GM18858 (cell line): ENCODE results near the gene POLR2H.

ENCODE experiments used
- ATAC-seq: cut with Tn5 transposase; IDR thresholded peaks from one replicate; pipeline ENCODE4 v1.9.1; 2021; ENCODE audit not compliant: unreplicated experiment

The POLR2H gene

GRCh38 chr3:184368116-184368515 lies 6.6 kb downstream of the POLR2H start:
- no peak for ATAC-seq

GRCh38 chr3:184368586-184369183 lies 7.2 kb downstream of the POLR2H start:
- ATAC-seq, result no peak

DNA sequence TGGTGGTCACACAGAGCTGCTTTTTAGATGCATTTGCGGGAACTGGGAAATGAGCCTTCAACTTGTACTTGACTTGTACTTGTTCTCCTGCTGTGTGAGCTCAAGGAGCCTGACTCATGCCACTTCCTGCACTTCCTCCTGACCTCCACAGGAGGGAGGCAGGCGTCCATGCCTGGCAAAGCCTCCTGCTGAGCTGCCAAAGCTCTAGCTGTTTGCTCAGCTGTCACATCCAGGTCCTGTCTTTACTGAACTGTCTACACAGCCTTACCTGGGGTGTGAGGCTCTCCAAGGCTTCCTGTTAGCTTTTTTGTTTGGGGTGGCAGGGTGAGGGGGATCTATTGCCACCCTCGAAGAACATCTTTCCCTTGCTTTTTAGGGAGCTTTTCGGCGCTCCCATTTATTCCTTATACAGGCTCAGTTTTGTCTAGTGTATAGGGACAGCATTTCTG lies 10.1 kb downstream of the POLR2H start:
- peak; percentile 84 for ATAC-seq

DNA sequence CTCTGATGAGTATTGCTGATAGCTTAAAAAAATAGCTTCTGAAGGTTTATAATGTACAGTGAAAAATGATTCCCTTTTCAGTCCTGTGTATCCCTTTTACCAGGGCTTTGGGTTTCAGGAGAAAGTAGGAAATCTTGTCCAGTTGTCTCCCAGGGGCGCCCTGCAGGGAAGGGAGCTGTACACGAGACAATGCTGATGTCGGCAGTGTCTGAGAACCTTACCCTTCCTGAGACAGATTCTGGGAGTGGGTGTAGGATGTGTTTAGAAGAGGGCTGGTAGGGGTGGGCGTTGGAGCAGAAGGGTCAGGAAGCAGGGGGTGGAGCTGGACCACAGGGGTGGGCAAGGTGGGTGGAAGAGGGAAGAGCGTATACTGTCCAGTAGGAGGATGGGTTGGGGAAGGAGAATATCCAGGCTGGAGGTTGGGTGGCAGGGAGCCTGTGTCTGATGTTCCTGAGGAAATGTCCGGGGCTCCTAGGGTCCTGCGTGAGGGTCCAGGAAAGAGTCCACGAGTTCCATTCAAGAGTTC lies 10.8 kb downstream of the POLR2H start:
- ATAC-seq, result no peak

DNA sequence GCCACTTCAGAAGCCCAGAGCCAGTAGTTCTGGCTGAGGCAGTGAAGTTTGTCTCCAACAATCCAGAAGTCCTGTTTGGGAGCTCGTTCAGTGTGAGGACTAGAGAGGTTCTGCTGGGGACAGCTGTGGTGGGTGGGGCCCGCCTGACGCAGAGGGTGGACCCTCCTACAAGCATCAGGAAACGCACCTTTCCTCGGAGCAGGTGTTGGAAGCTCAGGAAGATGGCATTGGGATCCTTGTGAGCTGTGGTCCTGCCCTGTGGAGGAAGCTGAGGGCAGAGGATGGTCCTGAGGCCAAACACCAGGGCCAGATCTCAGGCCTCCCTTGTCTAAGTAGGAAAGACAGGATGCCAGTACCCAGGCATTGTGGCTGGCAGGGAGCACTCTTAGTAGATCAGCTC lies 11.4 kb downstream of the POLR2H start:
- no peak for ATAC-seq

DNA sequence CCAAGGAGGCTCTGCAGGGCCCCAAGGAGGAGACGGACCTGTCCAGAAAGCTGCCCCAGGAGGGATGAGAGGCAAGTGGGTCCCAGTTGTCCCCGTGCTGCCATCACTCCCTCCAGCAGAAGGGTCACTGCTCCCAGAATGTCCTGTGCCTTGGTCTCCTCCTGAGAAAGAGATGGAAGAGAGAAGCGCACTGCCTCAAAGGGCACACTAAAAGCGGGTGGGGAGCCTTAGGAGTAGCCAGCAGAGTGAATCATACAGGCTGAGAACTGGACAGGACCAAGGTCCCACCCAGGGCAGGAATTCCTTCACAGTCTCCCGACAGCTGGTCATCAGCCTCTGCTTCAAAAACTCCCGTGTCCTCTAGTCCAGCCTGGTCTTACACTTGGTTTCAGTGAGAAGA lies 11.9 kb downstream of the POLR2H start:
- ATAC-seq, result no peak

DNA sequence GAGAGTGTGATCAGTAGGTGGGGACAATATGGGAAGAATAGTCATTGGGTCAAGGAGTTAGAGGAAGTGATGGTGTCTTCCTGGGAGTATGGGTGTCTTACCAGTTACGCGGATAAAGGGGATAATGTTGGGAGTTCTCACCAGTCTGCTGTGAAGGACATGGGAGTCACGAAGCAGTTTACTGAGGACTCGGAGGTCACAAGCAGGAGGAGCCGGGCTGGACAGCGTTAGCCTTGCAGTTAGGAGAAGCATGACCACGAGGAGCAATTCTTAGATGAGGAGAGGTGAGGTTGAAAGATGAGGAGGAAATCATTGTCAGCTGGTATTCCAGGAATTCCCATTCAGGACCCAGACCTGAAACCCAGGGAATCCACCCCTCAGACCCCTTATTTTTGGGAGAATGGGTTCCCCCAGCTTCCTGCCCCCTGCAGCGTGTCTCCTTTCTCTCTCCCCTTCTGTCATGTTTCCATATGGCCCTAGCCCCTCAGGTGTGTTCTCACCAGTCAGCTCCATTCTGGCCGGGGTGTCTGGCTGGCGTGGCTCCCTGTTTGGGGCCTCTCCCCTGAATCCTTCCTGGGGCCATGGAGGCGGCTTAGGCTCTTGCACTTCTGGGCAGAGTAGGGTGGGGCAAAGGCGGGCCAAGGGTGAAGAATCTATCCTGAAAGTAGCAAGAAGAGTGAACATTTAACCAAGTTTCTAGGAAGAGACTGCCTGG lies 14.4 kb downstream of the POLR2H start:
- no peak for ATAC-seq

DNA sequence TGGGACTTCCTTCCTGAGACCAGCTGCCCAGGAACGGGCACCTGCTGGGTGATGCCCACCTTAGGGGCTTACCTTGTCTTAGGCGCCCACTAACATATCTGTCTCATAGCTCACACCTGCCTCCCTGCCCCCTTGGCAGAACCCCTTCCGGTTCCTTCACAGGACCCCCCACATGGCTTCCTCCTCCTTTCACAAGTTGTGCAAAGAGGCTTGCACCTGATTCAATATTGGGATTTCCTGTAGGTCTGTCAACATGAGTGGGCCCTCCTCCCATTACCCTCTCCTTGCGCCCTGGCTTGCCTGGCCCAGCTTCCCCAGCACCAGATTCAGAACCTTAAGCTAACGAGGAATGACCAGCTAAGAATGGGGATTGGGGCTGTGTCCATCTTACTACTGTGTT lies 15.9 kb downstream of the POLR2H start:
- no peak for ATAC-seq

- ATAC-seq, result no peak
Measured at GRCh38 chr3:184377882-184378445, 16.5 kb downstream of the POLR2H start, which contains the start of gene THPO. Gene THPO (minus strand): TSS chr3:184378207. CDS start chr3:184376259, 1,948 bp downstream.

GRCh38 chr3:184378651-184379357 lies 17.3 kb downstream of the POLR2H start:
- ATAC-seq, result no peak

- ATAC-seq, result no peak
Measured at GRCh38 chr3:184379358-184380184, 18.1 kb downstream of the POLR2H start, which contains the start of gene CHRD. Gene CHRD (plus strand): TSS chr3:184380054. CDS start chr3:184380319, 265 bp downstream.

DNA sequence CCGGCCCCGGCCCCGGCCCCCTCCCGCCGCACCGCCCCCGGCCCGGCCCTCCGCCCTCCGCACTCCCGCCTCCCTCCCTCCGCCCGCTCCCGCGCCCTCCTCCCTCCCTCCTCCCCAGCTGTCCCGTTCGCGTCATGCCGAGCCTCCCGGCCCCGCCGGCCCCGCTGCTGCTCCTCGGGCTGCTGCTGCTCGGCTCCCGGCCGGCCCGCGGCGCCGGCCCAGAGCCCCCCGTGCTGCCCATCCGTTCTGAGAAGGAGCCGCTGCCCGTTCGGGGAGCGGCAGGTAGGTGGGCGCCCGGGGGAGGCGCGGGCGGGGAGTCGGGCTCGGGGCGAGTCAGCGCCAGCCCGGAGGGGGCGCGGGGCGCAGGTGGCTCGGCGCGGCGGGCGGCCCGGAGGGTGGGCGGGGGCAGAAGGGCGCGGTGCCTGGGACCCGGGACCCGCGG lies 18.7 kb downstream of the POLR2H start:
- no peak for ATAC-seq

- ATAC-seq, result no peak
Measured at GRCh38 chr3:184380627-184381260, 19.2 kb downstream of the POLR2H start.

DNA sequence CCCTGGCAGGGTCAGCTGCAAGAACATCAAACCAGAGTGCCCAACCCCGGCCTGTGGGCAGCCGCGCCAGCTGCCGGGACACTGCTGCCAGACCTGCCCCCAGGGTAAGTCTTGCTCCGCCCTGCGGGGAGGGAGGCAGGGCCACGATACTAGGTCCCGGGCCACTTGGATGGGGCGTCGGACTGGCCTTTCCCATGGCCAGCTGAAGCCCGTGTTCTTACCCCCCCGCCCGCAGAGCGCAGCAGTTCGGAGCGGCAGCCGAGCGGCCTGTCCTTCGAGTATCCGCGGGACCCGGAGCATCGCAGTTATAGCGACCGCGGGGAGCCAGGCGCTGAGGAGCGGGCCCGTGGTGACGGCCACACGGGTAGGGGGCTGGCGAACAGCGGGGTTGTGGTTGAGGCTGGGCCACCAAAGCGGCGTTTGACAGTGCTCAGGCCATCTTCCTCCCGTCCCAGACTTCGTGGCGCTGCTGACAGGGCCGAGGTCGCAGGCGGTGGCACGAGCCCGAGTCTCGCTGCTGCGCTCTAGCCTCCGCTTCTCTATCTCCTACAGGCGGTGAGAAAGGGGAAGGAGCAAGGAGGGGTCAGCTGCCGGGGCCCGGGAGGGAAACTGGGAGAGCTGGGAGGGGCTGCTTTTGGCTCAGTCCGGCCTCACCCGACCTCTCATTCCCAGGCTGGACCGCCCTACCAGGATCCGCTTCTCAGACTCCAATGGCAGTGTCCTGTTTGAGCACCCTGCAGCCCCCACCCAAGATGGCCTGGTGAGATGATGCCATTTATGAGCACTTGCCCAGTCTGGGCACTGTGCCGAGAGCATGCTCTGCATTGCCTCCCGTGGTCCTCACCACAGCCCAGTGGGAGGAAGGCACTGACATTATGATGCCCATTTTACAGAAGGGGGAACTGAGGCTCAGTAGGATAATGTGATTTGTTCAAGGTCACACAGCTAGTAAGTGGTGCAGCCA lies 20.0 kb downstream of the POLR2H start:
- no peak for ATAC-seq

- no peak for ATAC-seq
Measured at GRCh38 chr3:184382326-184383032, 21.0 kb downstream of the POLR2H start.

DNA sequence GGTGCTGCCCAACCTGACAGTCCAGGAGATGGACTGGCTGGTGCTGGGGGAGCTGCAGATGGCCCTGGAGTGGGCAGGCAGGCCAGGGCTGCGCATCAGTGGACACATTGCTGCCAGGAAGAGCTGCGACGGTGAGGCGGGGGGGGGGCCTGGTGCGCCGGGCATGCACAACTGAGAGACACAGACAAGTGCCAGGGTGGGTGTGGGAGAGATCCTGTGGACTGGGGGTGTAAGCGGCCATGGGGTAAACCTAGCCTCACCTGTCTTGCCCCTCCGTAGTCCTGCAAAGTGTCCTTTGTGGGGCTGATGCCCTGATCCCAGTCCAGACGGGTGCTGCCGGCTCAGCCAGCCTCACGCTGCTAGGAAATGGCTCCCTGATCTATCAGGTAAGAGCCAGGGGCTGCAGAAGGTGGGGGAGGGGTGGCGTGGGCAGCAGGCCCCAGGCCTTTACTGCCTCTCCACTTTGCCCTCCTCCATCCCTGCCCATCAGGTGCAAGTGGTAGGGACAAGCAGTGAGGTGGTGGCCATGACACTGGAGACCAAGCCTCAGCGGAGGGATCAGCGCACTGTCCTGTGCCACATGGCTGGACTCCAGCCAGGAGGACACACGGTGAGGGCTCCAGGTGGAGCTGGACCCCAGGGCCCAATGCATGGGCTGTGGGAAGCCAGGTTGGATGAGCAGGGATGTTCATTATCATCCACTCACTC lies 21.7 kb downstream of the POLR2H start:
- ATAC-seq, result no peak

DNA sequence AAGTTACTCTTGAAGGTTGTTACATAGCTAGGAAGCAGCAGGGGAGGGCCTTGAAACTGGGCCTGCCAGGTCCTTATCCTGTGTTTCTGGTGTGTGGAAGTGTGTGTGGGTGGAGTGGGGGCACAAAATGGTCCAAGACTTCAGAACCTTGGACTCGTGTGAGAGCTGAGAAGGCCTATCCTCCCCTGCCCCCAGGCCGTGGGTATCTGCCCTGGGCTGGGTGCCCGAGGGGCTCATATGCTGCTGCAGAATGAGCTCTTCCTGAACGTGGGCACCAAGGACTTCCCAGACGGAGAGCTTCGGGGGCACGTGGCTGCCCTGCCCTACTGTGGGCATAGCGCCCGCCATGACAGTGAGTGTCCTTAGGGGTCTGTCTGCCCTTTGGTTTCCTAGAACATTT lies 22.8 kb downstream of the POLR2H start:
- no peak for ATAC-seq
